ENCODE results near the gene UACA. TPM values are rescaled to one million over a fixed set of nuclear protein-coding genes. Genes with fewer than 3 reads are reported as not detected.

The UACA gene
- total RNA-seq, 1 experiment from 2014 or later, result 38.0 TPM

GRCh38 chr15:70632491-70633102 lies 130.8 kb downstream of the UACA start:
- H3K18ac ChIP-seq (ENCODE audit: insufficient read length, low read depth, low read length), result peak overlapping the region; percentile 16
- H3K36me3 Mint-ChIP-seq (ENCODE audit: insufficient read depth in 1 of 3, low read depth in 3 of 3), result peaks cover 0 to 4% (median 0%) of the 10 kb centered on the region in 3 experiments; a peak in 2 of 7 replicates
- no peak overlapping the region for H2BK5ac ChIP-seq (ENCODE audit: insufficient read length, low read length)
- no peak overlapping the region for H2BK20ac ChIP-seq (ENCODE audit: low read depth, low read length, poor library complexity, severe bottlenecking)
- H3K4ac ChIP-seq (ENCODE audit: low read depth, low read length), result no peak overlapping the region
- H3K9me3 ChIP-seq (ENCODE audit: control insufficient read depth, low read depth, low read length), result no peaks in the 10 kb centered on the region
- H3K27me3 ChIP-seq (ENCODE audit: insufficient read depth, low read length), result no peaks in the 10 kb centered on the region
- TF ChIP-seq, protein P1, sequence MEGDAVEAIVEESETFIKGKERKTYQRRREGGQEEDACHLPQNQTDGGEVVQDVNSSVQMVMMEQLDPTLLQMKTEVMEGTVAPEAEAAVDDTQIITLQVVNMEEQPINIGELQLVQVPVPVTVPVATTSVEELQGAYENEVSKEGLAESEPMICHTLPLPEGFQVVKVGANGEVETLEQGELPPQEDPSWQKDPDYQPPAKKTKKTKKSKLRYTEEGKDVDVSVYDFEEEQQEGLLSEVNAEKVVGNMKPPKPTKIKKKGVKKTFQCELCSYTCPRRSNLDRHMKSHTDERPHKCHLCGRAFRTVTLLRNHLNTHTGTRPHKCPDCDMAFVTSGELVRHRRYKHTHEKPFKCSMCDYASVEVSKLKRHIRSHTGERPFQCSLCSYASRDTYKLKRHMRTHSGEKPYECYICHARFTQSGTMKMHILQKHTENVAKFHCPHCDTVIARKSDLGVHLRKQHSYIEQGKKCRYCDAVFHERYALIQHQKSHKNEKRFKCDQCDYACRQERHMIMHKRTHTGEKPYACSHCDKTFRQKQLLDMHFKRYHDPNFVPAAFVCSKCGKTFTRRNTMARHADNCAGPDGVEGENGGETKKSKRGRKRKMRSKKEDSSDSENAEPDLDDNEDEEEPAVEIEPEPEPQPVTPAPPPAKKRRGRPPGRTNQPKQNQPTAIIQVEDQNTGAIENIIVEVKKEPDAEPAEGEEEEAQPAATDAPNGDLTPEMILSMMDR (conservative IDR thresholded peaks at IDR 0.05), result no peak
- H4K91ac ChIP-seq (ENCODE audit: insufficient read length, low read depth, low read length), result no peak overlapping the region
- H4K5ac ChIP-seq (ENCODE audit: insufficient read length, low read depth, low read length), result no peak overlapping the region
- no peak overlapping the region for H3K9ac ChIP-seq (ENCODE audit: extremely low read depth, insufficient read length, low read length)
- peaks cover 60 to 64% of the 10 kb centered on the region in 2 experiments for H3K4me1 Mint-ChIP-seq
- no peak overlapping the region for H3K27ac ChIP-seq (ENCODE audit: insufficient read length, low read depth, low read length)
- H3K23ac ChIP-seq (ENCODE audit: insufficient read length, low read depth, low read length), result no peak overlapping the region
- no peaks in the 10 kb centered on the region for H3K23me2 ChIP-seq (ENCODE audit: insufficient read length, low read depth, low read length, poor library complexity, severe bottlenecking)
- no peaks in the 10 kb centered on the region; a peak in 1 of 5 replicates for H3K9me3 Mint-ChIP-seq
- WGBS (ENCODE audit: extremely low coverage, insufficient read length, low lambda C conversion rate), result no CpG with 5 or more reads among the region's 5 CpGs
- no peak overlapping the region for H3K14ac ChIP-seq (ENCODE audit: insufficient read depth, low read length)
- no peaks in the 10 kb centered on the region for H3K79me1 ChIP-seq (ENCODE audit: insufficient read depth, low read depth, low read length, poor library complexity, severe bottlenecking)
- peaks cover 15% of the 10 kb centered on the region for H3K27me3 Mint-ChIP-seq (ENCODE audit: low read depth)
- peak overlapping the region in 1 of 2 experiments; percentile 36; a peak in 4 of 5 replicates for H3K4me3 Mint-ChIP-seq
- H4K20me1 ChIP-seq (ENCODE audit: control insufficient read depth, insufficient read depth, insufficient read length), result no peaks in the 10 kb centered on the region
- peak overlapping the region; percentile 89 to 96 (median 93); a peak in 6 of 7 replicates for H3K27ac Mint-ChIP-seq
- no peak overlapping the region for H2BK120ac ChIP-seq (ENCODE audit: low read depth, low read length, poor library complexity, severe bottlenecking)
- H3T11ph ChIP-seq (ENCODE audit: low read length), result no peak overlapping the region
- no peaks in the 10 kb centered on the region for H3K79me2 ChIP-seq (ENCODE audit: insufficient read depth, low read length)
- H2BK12ac ChIP-seq (ENCODE audit: insufficient read length, low read depth, low read length), result no peak overlapping the region
- DNase-seq, result no peak
- H3K4me2 ChIP-seq (ENCODE audit: insufficient read depth, insufficient read length, low read length), result no peak overlapping the region
- H2AFZ ChIP-seq (ENCODE audit: low read length), result no peak overlapping the region
- H2AK5ac ChIP-seq (ENCODE audit: insufficient read length, low read length), result no peak overlapping the region
- no peak overlapping the region for H4K8ac ChIP-seq (replicated peaks; ENCODE audit: insufficient read length, low read depth, low read length)
- H3K56ac ChIP-seq (ENCODE audit: insufficient read length, low read depth, low read length), result no peak overlapping the region
- peaks cover 21% of the 10 kb centered on the region; the same call in 1 of the 2 replicates for H3K4me1 ChIP-seq (ENCODE audit: insufficient read depth, low read length)
- no peak overlapping the region for H2BK15ac ChIP-seq (ENCODE audit: low read depth, low read length)

Measured in H9 (cell line).